ENCODE results near the gene OR52K2.

DNA sequence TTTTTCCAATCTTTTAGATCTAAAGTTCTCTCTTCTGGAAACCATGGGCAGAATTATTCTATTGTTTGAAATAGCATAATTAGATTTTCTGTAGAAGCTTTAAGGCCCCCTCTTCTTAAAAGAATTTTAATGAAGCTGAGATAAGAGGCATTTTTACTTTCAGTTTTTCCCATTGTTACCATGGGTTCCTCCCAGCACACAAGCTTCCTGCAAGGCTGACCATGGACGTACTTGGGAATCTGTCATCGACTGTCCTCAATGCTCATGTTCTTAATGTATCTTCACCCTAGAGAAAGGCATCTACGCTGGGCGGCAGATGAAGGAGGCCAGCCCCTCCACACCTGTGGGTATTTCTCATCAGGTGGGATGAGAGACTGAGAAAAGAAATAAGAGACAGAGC is 11.1 kb downstream of the OR52K2 start:
- TF ChIP-seq CTCF (IDR thresholded peaks at IDR 0.05; ENCODE audit: low read depth, low read length, poor library complexity, severe bottlenecking), result no peak
- no peak for TF ChIP-seq EZH2phosphoT487 (IDR thresholded peaks at IDR 0.05; ENCODE audit: borderline replicate concordance, low read length)
